MM.1S (cell line): Measurements from ENCODE around the gene TPX2.
"Not testable (repeated sequence)": the region's sequence is repeated elsewhere in the genome, so short reads cannot be mapped to it uniquely, and the experiment has no call there.

Experiments
- DNase-seq: peaks from one replicate; pipeline ENCODE4 v3.0.0-alpha.2; 2015
- H2AFZ ChIP-seq: fragments of 300-600 bp; sonication (generic); 2 replicates; pipeline ENCODE4 v1.6.0; 2016; ENCODE audit warnings: antibody characterized with exemption, low read length
- H3F3A ChIP-seq: fragments of 300-600 bp; sonication (generic); 2 replicates; pipeline ENCODE4 v1.6.1; 2016; ENCODE audit warnings: mild to moderate bottlenecking, antibody characterized with exemption, low read length, moderate library complexity, mixed read lengths; ENCODE audit not compliant: insufficient read depth
- H3K27ac ChIP-seq: fragments of 300-600 bp; sonication (generic); 2 replicates; pipeline ENCODE4 v1.5.1; 2016; ENCODE audit warnings: mild to moderate bottlenecking, low read length
- H3K27me3 ChIP-seq: fragments of 300-600 bp; sonication (generic); replicated peaks from 2 replicates; pipeline ENCODE4 v1.6.0; 2016; ENCODE audit warnings: low read length; ENCODE audit not compliant: insufficient read depth
- H3K36me3 ChIP-seq: fragments of 300-600 bp; sonication (generic); replicated peaks from 2 replicates; pipeline ENCODE4 v1.6.1; 2016; ENCODE audit warnings: mild to moderate bottlenecking, low read length, mixed read lengths; ENCODE audit not compliant: insufficient read depth
- H3K4me1 ChIP-seq: fragments of 300-600 bp; sonication (generic); 2 replicates; pipeline ENCODE4 v1.6.1; 2016; ENCODE audit warnings: low read length, mixed read lengths
- H3K4me2 ChIP-seq: fragments of 300-600 bp; sonication (generic); 2 replicates; pipeline ENCODE4 v1.6.0; 2016; ENCODE audit warnings: low read depth, low read length
- H3K4me3 ChIP-seq: fragments of 300-600 bp; sonication (generic); 2 replicates; pipeline ENCODE4 v1.5.1; 2016; ENCODE audit warnings: low read length, mixed read lengths
- H3K79me2 ChIP-seq: fragments of 300-600 bp; sonication (generic); 2 replicates; pipeline ENCODE4 v1.6.1; 2016; ENCODE audit warnings: mixed run types, low read length, mixed read lengths
- H3K9ac ChIP-seq: fragments of 300-600 bp; sonication (generic); 2 replicates; pipeline ENCODE4 v1.6.1; 2016; ENCODE audit warnings: low read length, mixed read lengths
- H3K9me2 ChIP-seq: fragments of 300-600 bp; sonication (generic); replicated peaks from 2 replicates; pipeline ENCODE4 v1.6.1; 2016; ENCODE audit warnings: mild to moderate bottlenecking, low read length, mixed read lengths; ENCODE audit not compliant: insufficient read depth
- H3K9me3 ChIP-seq: fragments of 300-600 bp; sonication (generic); replicated peaks from 2 replicates; pipeline ENCODE4 v1.6.1; 2016; ENCODE audit warnings: mild to moderate bottlenecking, low read length, mixed read lengths; ENCODE audit not compliant: insufficient read depth
- H4K20me1 ChIP-seq: fragments of 300-600 bp; sonication (generic); 2 replicates; pipeline ENCODE4 v1.6.1; 2016; ENCODE audit warnings: mild to moderate bottlenecking, low read length, moderate library complexity, mixed read lengths; ENCODE audit not compliant: insufficient read depth
- EZH2 ChIP-seq: fragments of 300-600 bp; sonication (generic); optimal IDR thresholded peaks from 2 replicates; pipeline ENCODE3; 2017; ENCODE audit warnings: low read depth, mild to moderate bottlenecking, antibody characterized with exemption, low read length, mixed read lengths
- EZH2phosphoT487 ChIP-seq: fragments of 300-600 bp; sonication (generic); IDR thresholded peaks from 2 replicates; pipeline ENCODE4 v1.6.1; 2018; ENCODE audit warnings: antibody characterized with exemption, low read length
- TF ChIP-seq, protein P1 (sequence below): fragments of 300-600 bp; sonication (generic); IDR thresholded peaks from 2 replicates; pipeline ENCODE4 v1.5.1; 2016; ENCODE audit warnings: antibody characterized with exemption, low read length, mixed read lengths

Gene TPX2

DNA sequence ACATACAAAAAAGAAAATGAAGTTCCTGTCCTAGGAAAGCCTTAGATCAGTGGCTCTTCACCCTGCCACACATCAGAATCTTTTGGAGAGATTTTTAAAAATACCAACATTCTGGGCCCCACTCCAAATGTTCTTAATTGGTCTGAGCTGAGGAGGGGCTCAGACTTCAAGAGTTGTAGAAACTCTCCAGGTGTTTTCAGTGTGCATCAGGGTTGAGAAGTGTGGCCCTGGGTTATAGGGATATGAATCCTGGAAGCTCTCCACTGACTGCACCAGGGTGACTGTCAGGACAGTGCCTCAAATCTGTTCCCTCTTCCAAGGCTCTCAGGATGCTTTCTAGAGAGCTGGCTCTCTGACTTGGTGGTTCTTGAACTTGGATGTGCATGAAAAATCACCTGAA, 74.5 kb downstream of the TPX2 start:
- Histone ChIP-seq H3K9ac (no peak overlapping the region), H3K79me2 (no peaks in the 10 kb centered on the region), H3K27ac (no peak overlapping the region), H3K4me1 (no peaks in the 10 kb centered on the region), H3K27me3 (no peaks in the 10 kb centered on the region), H2AFZ (no peak overlapping the region), H3K4me2 (no peak overlapping the region), H3F3A (no peaks in the 10 kb centered on the region), H3K4me3 (no peak overlapping the region), H3K9me3 (no peaks in the 10 kb centered on the region), H3K36me3 (no peaks in the 10 kb centered on the region), H3K9me2 (no peaks in the 10 kb centered on the region), H4K20me1 (no peaks in the 10 kb centered on the region)
- DNase-seq = no peak
- no peak for TF ChIP-seq EZH2
- TF ChIP-seq, protein P1, sequence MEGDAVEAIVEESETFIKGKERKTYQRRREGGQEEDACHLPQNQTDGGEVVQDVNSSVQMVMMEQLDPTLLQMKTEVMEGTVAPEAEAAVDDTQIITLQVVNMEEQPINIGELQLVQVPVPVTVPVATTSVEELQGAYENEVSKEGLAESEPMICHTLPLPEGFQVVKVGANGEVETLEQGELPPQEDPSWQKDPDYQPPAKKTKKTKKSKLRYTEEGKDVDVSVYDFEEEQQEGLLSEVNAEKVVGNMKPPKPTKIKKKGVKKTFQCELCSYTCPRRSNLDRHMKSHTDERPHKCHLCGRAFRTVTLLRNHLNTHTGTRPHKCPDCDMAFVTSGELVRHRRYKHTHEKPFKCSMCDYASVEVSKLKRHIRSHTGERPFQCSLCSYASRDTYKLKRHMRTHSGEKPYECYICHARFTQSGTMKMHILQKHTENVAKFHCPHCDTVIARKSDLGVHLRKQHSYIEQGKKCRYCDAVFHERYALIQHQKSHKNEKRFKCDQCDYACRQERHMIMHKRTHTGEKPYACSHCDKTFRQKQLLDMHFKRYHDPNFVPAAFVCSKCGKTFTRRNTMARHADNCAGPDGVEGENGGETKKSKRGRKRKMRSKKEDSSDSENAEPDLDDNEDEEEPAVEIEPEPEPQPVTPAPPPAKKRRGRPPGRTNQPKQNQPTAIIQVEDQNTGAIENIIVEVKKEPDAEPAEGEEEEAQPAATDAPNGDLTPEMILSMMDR = no peak
- no peak for TF ChIP-seq EZH2phosphoT487

DNA sequence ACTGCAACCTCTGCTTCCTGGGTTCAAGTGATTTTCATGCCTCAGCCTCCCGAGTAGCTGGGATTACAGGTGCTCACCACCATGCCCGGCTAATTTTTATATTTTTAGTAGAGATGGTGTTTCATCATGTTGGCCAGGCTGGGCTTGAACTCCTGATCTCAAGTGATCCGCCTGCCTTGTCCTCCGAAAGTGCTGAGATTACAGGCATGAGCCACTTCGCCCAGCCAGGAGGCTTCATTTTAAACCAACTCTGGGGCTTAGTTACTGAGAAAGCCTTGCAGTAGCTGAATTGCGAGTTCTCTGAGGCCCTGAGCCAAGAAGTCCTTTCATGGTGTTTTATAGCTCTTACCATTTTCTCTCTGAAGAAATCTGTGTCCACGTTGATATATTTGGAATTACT, 75.1 kb downstream of the TPX2 start:
- H3K4me1 ChIP-seq, DNase-seq, H3K4me3 ChIP-seq, H3K9me2 ChIP-seq, H2AFZ ChIP-seq, H3K9me3 ChIP-seq, H4K20me1 ChIP-seq, H3K27me3 ChIP-seq, H3K27ac ChIP-seq, H3K9ac ChIP-seq, H3K79me2 ChIP-seq, H3K4me2 ChIP-seq, H3F3A ChIP-seq, H3K36me3 ChIP-seq: not testable (repeated sequence)

DNA sequence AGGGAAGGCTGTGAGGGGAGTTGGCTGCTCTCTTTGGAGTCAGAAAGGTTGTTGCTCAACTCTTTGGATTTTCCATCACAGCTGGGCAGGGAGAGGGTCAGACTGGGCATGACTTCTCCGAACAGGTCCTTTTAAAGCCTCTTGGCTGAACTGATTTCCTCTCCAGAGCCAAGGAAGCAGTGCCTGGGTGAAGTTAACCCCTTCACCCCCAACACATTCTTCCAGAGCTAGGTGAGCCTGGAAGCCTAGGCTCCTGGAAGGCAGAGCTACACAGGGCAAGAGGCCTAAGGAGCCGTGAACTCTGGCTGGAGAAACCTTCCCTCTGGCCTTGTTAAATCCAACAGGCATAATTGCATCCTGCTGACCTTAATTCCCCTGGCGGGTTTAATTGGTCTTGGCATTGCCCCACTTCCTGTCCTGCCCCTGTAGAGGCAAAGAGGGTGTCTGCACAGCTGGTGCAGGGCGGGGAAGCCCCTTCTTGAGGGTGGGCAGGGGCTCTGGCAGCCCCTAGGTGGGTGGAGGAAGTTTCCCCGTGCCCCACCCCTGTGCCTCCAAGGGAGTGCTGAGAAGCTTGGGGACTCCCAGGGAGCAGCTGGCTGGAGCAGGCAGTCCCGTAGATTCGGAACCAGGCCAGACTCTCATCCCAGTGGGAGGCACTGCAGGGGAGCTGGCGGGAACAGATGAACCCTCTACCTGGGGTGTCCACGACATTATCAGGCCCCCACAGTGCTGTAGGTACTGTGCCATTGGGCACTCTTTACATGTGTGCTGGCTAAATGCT, 76.5 kb downstream of the TPX2 start:
- Histone ChIP-seq H3F3A (no peaks in the 10 kb centered on the region), H3K4me1 (no peaks in the 10 kb centered on the region), H3K4me2 (no peak overlapping the region), H2AFZ (no peak overlapping the region), H3K79me2 (no peaks in the 10 kb centered on the region), H3K9me3 (no peaks in the 10 kb centered on the region), H3K36me3 (no peaks in the 10 kb centered on the region), H3K27ac (no peak overlapping the region), H4K20me1 (no peaks in the 10 kb centered on the region), H3K4me3 (no peak overlapping the region), H3K27me3 (no peaks in the 10 kb centered on the region), H3K9ac (no peak overlapping the region), H3K9me2 (no peaks in the 10 kb centered on the region)
- TF ChIP-seq EZH2phosphoT487 (no peak), EZH2 (no peak)
- TF ChIP-seq, protein P1 = no peak
- DNase-seq = no peak

DNA sequence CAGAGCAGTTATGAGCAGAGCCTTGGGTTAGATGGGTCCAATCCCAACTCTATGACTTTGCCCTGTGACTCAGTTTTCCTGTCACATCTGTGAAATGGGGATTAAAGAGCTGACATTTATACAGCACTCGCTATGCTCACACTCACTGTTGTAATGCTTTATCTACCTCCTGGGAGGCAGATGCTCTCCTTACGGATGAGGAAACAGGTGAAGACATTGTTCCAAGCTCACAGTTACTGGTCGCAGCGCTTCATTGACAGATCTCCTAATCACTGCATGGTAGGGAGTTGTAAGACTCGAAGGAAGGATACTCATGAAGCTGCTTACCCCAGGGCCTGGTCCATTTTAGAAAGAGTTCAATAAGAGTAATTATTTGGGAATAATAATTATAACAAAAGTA, 77.1 kb downstream of the TPX2 start:
- H3K79me2 ChIP-seq = no peaks in the 10 kb centered on the region

More for the DNA sequence above, 77.1 kb downstream of the TPX2 start:
- H3K27ac ChIP-seq = no peak overlapping the region
- H2AFZ ChIP-seq = no peak overlapping the region
- no peaks in the 10 kb centered on the region for H3K4me1 ChIP-seq
- TF ChIP-seq EZH2 (no peak), EZH2phosphoT487 (no peak)
- TF ChIP-seq, protein P1 = no peak
- no peaks in the 10 kb centered on the region for H3K9me2 ChIP-seq
- no peaks in the 10 kb centered on the region for H3K9me3 ChIP-seq
- no peaks in the 10 kb centered on the region for H3F3A ChIP-seq
- H4K20me1 ChIP-seq = no peaks in the 10 kb centered on the region
- DNase-seq = no peak
- H3K27me3 ChIP-seq = no peaks in the 10 kb centered on the region; the same call in 1 of the 2 replicates
- no peaks in the 10 kb centered on the region for H3K36me3 ChIP-seq
- H3K9ac ChIP-seq = no peak overlapping the region
- no peak overlapping the region for H3K4me3 ChIP-seq
- no peak overlapping the region for H3K4me2 ChIP-seq
